ENCODE measurements around the gene KIAA0930.
A peak's percentile ranks its signal among the peaks of the same experiment; 100 is the strongest.
"Not testable (repeated sequence)": the region's sequence is repeated elsewhere in the genome, so short reads cannot be mapped to it uniquely, and the experiment has no call there.

Gene KIAA0930

DNA sequence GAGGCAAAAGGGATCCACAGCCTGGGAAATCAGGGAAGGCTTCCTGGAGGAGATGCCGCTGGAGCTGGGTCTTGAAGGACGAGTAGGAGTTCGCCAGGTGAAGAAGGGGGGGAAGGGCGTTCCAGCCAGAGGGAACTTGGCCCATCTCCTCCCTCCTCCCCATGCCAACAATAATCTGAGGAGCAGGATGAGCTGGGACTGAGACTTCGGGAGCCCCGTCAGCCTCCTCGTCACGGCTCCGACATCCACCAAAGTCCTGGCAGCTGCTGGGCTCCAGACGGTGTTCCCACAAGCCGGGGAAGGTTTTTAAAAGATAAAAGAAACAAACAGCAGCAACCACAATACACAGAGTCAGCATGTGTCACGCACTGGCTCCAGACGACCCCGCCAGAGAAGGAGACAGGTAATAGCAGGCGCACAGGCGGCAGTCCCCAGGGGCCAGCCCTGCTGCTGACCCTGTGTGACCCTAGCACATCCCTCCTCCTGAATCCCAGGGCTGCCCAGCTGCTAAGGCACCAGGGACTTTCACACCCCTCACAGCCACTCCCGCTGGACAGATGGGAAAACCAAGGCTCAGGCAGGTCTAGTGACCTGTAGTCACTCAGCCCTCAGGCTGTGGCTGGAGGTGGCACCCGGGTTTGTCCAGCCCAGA lies 39.7 kb downstream of the KIAA0930 start:
- DNase-seq (ENCODE audit: low spot score), result no peak

DNA sequence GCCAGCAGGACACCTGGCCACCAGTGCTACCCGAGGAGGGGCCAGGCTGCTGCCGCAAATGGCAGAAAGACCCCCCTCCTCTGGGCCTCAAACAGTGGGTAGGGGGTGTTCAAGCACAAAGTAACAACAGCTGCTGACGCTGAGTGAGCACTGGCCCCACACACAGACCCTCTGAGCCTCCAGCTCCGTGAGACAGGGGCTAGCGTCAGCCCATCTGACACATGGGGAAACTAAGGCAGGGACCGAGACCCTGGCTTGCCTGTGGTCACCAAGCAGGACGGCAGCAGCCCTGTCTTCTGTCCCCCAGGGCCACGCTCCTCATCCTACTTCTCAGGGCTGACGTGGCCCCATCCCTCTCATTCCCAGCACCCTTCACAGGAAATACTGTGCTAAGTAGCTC lies 40.5 kb downstream of the KIAA0930 start:
- no peak for DNase-seq (ENCODE audit: low spot score)

DNA sequence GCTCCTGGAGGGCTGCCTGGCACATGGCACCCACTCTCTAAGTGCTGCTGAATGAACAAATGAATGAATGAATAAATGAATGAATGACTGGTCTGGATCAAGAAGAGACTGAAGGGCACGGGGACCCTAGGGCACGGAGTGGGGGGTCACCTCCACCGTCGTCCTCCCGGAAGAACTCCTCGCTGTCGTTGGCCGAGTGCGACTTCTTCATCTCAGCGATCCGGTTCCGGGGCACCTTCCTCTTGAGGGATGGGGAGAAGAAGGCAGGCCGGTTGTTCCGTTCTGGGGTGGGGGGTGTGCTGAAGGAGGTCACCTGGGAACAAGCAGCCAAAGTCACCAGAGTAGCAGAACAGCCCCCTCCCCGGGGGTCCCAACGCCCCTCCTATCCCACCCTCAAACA lies 41.0 kb downstream of the KIAA0930 start:
- DNase-seq (ENCODE audit: low spot score), result no peak

DNA sequence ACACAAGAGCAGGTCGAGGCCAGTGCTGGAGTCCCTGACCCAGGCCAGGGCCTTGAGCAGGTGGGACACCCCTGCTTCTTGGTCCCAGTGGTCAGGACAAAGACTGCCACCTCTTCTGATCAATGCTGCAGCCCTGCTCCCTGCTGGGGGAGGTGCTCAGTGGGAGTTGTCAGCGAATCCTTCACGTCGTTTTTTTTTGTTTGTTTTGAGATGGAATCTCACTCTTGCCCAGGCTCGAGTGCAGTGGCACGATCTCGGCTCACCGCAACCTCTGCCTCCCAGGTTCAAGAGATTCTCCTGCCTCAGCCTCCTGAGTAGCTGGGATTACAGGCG lies 42.3 kb downstream of the KIAA0930 start:
- no peak for DNase-seq (ENCODE audit: low spot score)

DNA sequence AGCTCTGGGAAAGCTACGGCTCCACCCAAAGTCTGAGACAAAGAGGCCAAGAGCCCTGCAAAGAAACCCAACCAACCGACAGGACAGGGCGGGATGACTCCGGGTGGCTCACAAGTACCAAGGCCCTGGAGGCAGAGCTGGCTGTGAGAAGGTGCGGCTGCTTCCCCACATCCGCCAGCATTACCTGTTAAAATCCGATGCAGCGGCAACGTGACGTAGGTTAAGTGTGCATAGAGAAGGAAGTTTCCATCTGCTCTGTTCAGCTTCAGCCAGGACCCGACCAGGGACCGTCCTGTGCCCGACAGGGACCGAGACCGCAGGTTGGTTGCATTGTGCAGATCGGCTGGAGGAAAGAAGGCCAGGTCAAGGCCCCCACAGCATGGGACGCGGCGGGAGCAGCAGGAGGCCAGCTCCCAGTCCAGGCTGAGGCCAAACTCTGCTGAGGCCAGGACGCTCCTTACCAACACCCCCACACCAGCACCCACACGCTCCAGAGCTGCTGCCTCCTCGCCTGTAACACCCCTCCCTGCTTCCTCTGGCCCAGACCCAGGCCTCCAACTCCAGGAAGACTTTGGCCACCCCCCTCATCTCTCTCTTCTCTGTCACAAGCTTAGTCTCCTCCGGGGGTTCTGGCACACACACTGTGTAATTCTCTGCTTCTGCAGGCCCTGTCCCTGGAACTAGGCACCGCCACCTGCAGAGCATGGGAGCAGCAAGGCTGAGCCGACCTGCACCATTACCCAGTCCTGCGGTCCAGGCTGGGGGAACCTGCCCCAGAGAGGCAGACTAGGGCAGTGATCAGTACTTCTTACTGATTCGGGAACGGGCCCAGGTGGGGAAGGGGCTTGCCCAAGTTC lies 42.9 kb downstream of the KIAA0930 start:
- no peak for DNase-seq (ENCODE audit: low spot score)

DNA sequence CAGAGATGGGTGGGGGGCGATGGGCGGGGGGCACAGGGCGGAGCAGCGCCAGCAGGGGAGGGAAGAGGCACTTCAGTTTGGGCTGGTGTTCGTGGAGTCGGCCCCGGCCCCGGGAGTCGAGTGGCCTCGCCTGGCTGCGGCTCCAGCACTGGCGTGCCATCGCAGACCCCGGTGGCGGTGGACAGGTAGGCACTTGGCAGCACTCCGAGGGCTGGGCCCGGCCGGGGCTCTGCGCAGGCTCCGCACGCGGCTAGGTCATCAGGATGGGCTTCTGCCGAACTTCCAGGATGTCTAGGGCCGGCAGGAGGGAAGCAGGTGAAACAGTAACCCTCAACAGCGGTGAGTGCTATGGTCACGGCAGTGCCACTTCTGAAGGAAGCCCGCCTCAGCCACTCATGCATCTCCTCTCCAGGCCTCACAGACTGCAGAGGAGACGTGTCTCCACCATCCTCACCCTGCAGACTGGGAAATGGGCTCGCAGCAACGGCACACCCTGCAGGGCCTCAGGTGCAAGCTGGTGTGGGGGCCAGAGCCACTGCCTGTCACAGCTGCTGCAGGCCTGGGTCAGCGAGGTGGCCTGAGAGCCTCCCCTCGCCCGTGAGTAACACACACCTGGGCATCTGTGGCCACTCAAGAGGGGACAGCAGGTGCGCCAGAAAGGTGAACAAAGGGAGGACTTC lies 43.6 kb downstream of the KIAA0930 start:
- DNase-seq (ENCODE audit: low spot score), result no peak

DNA sequence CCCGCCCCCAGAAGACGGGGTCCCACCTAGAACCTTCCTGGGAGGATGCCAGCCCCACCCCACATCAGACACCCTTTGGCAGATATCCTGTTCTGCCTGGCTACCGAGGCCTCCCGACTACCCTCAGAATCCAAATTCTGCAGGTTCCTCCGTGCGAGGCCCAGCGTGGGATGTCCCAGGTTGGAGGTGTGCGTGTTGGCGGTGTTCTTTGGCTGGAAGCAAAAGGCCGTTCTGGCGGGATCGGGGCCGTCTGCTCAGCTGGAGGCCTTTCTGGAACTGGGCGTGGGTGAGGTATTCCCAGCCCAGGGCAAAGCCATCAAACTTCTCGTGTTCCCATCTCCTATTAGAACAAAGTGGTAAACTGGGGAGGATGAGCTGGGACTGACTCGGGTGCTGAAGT lies 44.4 kb downstream of the KIAA0930 start:
- DNase-seq (ENCODE audit: low spot score), result no peak

DNA sequence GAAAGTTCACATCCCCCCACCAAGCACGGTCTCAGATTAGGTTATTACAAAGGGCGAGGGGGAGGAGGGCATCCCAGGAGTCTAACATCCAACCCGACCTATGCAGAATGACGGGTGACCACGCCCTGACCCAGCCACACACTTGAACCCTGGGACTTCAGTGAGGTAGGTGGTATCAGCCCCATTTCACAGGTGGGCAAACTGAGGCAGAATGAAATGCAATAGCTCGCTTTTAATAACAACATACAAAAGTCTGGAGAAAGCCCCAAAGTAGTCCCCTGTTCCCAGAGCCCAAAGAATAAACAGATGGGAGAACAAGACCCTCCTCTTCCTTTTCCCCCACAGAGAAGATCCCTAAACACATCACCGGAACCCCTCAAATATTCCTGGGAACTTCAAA lies 45.1 kb downstream of the KIAA0930 start:
- DNase-seq (ENCODE audit: low spot score), result no peak

DNA sequence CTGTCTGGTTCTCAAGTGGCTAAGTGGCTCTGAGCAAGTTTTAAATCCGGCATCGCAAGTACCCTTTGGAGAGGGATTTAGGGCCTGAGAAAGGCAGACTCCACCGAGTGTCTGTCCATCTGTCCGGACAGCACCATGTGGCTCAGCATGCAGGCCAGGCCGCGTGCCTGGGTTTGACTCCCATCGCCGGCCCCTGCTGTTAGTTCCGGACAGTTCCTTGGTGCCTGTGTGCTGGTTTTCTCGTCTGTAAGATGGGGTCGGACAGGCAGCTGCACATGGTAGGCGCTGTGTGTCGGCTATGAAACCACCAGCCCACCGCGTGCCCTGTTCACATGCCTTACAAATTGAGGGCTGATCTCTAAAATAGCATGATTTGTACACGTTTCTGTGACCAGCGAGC lies 46.0 kb downstream of the KIAA0930 start:
- no peak for DNase-seq (ENCODE audit: low spot score)

DNA sequence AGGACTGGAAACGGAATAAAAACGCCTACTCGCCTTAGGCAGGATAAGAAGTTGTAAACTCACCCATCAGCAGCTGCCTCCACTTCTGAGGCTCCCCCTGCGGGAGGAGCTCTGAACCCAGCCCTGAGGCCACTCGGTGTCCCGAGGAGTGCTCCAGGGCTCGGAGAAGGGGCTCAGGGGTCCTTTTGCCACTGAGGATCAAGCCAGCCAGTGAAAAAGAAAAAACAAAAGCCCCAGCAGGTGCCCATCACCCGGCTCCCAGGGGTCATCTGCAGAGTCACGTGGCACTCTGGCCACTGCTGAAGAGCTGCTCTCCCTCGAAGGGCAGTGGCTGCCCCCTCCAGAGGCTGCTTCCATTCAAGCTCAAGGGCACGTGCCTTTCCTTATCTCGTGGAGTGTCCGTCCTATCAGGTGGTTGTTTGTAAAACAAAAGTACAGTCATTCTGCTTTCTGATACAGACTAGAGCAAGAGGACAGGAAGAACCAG lies 48.0 kb downstream of the KIAA0930 start:
- no peak for DNase-seq (ENCODE audit: low spot score)

DNA sequence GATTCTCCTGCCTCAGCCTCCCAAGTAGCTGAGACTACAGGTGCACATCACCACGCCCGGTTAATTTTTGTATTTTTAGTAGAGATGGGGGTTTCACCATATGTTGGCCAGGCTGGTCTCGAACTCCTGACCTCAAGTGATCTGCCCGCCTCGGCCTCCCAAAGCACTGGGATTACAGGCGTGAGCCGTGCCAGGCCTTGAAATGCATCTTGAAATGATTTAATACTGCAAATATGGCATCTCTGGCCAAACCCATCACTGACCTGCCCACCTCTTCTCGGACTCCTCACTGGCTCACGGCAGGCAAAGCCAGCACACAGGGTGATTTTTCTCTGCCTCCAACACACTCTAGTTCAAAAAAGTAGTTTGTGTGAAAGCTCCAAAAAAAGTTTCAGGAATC lies 48.9 kb downstream of the KIAA0930 start:
- DNase-seq (ENCODE audit: low spot score), result not testable (repeated sequence)

DNA sequence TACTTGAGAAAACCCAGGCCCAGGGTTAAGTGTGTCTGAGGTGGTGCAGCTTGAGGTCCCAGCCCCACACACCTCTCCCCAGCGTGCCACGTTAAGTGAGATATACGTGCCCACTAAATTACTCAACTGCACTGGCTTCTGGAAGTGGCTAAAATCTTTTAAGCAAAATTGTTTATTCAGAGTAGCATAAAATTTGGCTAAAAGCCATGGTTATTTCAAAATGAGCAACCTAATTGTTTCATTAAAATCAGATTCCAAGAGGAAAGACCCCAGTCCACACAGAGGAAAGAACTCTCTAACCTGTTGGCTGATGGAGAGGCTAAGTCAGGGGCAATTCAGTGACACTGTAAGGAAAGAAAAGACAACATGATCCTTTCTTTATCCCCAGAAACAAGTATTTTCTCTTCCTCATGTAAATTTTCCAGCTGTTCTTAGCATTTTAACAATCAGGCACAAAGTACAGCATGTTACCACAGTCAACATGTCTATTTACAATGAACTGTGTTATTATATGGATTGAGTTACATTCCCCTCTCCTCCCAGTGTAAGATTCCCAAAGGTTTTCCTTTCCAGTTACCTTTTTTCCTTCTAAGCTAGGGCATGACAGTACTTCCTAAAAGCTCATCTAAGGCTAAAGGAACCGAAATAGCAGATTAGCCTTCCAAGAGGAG lies 50.4 kb downstream of the KIAA0930 start:
- DNase-seq (ENCODE audit: low spot score), result no peak

DNA sequence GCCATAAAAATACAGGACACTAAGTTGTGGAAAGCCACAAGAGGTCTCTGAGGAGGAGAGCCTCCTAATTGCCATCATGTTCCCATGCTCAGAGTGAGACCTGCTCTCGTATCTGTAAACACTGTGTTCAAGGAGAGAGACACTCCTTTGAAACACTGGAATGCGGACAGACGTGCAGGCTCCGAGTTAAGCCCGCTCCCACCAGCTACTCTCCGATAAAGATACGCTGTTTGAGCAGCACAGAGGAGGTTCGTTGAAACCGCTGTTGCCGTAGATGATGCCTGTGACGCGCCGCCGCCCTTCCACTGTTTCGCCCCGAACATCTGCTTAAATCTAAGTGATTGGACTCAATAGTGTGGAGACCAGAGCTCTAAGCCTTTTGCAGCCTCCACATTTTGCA lies 51.9 kb downstream of the KIAA0930 start:
- DNase-seq (ENCODE audit: low spot score), result no peak

DNA sequence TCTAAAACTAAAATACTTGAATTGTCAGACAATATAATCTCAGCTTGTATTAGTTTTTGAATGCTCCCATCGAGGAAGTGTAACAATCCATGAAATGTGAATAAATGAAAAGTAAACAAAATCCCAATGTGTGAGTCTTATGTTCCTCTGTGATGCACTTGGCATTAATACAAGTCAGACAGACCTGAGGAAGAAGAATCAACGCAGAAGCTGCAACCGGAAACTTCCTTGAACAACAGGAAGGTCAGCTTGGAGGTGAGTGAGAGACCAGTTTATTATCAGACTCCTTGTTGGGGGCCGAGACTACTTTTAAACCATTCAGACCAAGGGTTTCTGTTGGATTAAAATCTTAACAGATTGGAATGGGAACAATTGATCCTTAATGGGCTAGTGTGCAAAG lies 52.8 kb downstream of the KIAA0930 start:
- DNase-seq (ENCODE audit: low spot score), result no peak

DNA sequence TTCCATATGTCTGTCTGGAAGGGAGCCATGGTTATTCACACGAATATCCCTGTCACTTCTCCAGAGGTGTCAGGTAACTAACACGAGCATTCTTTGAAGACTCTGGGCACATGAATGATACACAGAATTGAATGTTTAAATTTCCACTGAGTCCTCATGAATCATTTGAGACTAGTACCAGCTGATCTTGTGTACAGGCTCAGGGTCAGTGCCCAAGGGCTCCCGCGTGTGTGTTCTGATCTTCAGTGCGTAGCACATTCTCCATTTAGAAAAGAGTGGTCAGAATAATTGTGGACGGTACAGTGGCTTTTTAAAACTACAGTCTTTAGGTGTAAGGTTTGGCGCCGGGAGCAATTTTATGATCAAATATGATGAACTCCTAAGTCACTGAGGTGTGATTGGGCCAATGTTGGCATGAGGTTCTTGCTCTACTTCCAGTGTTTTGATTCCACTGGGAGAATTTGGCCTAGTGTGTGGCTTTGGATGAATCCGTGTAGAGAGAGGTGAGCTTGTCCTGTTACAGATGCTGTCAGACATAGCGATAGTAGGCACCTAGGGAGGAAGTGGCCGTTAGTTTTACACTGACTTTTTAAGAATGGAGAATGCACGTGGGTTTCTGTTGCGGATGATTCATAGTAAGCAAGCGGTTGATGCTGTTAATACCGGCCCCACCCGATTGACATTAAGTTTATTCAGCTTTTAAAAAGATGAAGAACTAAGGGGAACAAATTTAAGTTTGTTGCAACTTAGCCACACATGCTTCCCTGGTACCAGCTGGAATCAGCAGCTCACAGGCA lies 54.8 kb downstream of the KIAA0930 start:
- peak; percentile 38 for DNase-seq (ENCODE audit: low spot score)

DNA sequence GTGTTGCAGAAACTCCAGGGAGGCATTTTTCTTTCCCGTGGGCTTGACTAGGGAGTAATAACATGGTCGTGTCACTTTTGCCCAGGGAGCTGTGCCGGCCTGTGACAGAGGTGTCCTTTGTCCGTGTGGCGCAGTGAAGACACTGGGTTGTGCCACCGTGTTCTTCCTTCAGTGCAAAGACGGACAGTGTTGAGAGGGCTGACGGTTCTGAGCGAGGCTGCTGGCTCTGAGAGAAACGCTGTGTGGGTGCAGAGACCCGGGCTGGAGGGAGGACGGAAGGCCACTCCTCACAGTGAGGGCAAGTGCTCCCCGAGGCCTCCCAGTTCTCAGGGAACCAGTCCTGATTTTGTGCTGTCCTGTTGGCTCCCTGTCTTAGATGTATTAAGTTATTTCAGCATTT lies 56.7 kb downstream of the KIAA0930 start:
- no peak for DNase-seq (ENCODE audit: low spot score)

DNA sequence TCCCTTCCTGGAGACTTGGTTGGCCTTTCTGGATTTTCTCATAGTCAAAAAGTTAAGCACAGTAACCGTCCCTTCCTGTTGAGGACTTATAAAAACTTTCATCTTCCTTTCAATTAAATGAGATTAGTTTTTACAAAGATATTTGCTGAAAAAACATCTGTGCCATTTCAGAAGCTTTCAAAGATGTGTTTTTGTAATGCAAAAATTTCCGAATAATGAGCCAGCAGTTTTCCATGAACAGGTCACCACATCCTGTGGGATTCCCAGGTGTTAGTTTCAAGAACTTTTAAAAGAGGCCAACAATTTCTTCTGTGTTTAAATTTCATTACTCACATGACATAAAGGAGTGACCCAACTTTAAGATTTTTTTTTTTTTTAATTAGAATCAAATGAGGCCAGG lies 58.9 kb downstream of the KIAA0930 start:
- DNase-seq (ENCODE audit: low spot score), result no peak

DNA sequence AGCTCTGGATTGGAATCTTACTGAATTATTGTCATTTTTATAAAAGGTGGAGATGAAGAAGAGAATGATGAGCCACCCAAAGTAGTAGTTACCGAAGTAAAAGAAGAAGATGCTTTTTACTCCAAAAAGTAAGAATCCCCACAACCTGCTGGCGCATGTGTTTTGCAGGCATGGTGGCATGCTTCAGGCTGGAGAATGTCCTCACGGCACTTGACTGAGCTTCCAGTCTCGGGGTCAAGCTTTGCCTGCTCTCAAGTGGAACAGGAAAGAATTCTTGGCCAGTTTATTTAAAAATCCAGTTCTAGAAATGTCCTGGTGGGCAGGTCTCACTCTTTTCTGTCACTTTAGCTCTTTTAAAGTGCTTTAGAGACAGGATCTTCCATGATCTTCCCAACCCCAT lies 59.5 kb downstream of the KIAA0930 start:
- no peak for DNase-seq (ENCODE audit: low spot score)

DNA sequence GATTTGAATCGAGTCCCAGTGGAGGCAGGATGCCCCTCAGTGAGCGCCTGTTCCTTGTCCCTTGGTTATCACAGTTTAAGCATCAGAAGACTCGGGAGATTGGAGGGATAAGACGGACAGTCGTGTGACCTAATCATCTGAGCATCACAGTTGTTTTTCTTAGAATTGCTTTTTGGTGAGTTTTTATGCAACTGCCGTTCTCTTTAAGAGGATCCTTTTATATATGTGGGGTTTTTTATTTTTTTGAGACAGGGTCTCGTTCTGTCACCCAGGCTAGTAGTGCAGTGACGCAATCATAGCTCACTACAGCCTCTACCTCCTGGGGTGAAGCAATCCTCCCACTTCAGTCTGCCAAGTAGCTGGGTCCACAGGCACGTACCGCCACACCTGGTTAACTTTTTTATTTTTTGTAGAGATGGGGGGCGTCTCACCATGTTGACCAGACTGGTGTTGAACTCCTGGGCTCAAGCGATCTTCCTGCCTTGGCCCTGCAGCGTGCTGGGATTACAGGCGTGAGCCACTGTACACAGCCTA lies 60.5 kb downstream of the KIAA0930 start:
- no peak for DNase-seq (ENCODE audit: low spot score)

DNA sequence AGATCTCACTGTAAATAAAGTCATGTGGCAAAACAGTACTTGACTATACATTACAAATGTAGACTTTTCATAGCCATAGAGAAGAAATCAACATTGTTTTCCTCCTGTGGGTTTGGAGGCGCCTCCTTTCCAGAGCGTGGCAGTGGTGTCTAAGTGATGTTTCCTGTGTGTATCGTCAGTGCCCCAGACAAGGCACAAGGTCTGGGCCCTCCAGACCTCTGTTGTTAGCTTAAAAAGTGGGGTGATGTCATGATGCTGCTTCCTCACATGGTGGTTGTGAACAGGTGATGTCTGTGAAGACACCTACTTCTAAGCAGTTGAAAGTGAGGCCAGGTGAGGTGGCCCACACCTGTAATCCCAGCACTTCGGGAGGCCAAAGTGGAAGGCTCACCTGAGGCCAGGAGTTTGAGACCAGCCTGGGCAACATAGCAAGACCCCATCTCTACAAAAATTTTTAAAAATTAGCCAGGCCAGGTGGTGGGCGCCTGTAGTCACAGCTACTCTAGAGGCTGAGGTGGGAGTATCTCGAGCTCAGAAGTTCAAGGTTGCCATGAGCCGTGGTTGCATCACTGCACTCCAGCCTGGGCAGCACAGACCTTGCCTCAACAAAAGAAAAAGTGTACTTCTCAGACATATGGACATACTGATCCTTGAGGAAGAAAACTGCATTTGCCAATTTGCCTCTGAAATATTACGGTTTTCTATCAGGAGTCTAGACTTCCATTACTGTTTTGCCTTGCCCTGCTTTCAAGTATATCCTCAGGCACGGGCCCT lies 61.2 kb downstream of the KIAA0930 start:
- no peak for DNase-seq (ENCODE audit: low spot score)
